Right renal pelvis (tissue), 4 donors: Measurements from ENCODE around the gene ACTL8. TPM values are rescaled to one million over a fixed set of nuclear protein-coding genes. Genes with fewer than 3 reads are reported as not detected.

ENCODE experiments used
- DNase-seq, 4 donors: peaks; one replicate each; pipeline ENCODE4 v3.0.0-alpha.2; 2013; ENCODE audit warnings: low read depth in 4 of 4, low spot score in 3 of 4, missing footprints in 1 of 4
- polyA plus RNA-seq, 4 donors: library from polyadenylated mRNA; unstranded; fragments of 120-200 nt; gene quantifications; one replicate each; pipeline ENCODE4 v1.2.1, GENCODE V29; 2013; ENCODE audit not compliant: insufficient read length in 4 of 4

The ACTL8 gene, protein sequence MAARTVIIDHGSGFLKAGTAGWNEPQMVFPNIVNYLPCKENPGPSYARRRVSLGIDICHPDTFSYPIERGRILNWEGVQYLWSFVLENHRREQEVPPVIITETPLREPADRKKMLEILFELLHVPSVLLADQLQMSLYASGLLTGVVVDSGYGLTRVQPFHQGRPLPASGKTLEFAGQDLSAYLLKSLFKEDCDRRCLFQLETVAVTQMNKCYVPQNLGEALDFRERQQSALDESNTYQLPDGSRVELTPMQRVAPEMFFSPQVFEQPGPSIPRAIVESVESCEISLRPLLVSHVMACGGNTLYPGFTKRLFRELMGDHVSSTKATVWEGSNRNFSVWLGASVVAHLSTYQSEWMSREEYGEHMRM
- polyA plus RNA-seq = not detected

DNA sequence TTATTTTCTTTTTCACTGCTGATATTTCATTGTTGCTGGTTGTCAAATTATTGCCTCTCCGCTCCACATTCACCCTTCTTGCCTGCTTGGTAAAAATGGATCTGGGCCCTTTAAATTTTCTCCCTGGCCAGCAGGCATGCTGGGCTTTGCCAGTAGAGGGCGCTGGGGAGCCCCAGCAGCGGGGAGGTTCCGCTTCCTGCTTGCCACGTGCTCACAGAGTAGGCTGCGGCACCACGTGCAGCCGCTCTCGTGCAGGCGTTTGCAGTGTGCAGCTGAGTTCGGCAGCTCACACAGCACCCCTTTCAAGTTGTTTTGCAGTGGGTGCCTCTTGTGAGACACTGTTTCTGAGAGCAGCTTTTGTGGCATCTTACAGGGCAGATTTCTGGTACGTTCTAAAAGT, at the start of gene ACTL8:
Gene ACTL8 (plus strand): TSS at position 214 of the 400 bp plus-strand sequence. CDS start 67,676 bp downstream, outside the sequence.
- DNase-seq = no peak

DNA sequence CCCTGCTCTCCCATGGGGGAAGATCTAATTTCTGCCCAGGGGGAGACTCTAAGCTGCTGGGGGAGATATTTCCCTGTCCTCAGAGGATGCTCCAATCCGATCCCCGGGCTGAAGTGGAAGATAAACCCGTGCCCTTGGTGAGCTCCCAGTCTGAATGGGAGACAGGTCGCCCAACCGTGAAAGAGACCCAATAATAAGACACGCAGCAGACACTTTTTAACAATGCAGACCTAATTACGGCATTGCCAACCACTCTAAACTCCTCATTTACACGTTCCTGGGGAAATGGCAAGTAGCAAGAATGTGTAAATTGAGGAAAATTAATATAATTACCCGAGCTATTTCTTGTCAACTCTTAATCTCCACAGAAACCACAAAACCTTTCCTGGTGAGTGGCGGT, 48.7 kb upstream of the ACTL8 start:
- DNase-seq = no peak

DNA sequence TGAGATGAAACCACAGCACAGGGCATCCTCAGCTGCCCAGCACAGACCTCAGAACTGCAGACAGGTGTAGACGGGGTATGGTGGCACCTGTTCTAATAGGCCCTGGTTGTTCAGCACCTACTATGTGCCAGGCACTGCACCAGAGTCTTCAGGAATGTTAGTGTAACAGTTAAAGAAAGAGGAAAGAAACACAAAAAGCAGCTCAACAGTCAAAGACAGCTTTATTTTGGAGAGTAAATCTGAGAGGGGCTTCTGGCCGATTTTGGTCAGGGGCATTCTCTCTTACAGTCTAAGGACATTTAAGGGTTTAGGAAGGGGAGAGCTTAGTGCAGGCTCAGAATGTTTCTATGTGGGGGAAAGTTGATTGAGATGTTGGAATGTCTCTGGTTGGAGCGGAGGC, 45.2 kb upstream of the ACTL8 start:
- no peak for DNase-seq

DNA sequence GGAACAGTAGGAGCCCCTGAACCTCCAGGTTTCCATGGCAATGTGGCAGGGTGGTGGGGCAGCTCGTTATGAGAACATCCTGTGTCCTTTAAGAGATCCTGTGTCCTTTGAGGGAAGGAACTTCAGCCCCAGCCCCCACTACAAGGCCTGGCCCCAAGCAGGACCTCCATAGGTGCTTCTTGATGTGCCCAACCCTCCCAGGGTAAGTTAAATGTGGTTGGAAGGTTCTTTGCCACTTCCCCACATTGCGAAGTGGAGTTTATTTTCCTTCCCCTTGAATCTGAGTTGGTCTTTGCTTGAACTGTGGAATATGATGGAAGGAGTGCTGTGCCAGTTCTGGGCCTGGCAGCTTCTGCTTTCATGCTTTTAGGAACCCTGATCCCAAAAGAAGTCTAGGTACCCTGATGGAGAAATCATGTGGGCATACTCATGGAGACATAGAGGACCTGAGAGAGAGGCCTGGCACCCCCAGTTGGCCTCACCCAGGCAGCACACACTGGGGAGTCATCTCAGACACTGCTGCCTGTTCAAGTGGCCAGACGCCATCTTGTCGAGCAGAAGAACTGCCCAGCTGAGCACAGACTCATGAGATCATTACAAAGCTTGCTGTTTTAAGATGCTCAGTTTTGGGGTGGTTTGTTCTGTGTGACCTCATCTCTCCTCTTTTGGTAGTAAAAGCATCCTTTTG, 44.1 kb upstream of the ACTL8 start:
- no peak for DNase-seq

DNA sequence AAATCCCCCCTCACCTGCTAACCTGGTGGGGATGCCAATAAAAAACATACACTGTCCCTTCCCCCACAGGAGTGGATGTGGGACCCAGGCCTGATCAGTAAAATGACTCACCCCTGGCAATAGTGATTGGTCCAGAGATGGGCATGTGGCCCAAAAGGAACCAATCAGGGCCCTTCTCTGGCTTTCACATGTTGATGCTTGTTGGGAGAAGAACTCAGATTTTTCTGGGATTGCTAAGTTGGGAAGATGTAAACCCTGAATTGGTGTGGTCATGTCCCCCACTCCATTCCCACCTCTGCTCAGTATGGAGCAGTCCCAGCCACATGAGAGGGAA, 43.6 kb upstream of the ACTL8 start:
- no peak for DNase-seq

DNA sequence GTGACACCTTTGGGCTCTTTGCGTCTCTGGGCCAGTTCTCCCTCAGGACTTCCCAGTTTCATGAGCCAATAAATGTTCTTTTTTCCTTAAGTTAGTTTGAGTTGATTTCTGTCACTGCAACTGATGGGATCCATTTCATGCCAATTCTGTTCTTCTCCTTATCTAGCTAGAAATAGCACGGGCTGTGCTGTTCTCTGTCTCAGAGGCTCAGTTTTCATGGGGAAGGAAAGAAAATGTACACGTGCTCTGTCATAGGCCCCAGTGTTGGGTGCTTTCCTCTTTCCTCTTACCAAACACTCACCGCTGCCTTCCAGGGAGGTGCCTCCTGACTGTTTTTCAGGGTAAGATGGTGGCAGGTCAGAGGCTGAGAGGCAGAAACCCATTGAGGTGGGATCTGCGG, 43.2 kb upstream of the ACTL8 start:
- no peak for DNase-seq

DNA sequence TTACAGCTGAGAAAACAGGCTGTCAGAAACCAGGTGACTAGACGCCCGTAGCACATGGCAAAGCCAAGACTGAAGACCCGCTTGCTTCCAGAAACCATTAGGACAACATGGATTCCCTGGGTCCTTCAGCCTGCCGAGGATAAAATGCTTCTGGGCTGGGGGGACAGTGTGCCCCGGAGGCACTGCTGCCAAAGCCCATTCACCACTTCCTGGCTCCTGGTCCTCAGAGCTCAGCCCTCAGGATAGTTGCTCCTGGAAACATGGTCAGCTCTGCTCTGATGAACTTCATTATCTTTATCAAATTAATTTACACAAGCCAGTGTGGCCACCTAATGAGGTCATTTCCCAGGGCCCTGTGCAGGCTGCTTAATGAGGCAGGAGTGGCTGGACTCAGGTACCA, 41.1 kb upstream of the ACTL8 start:
- no peak for DNase-seq

DNA sequence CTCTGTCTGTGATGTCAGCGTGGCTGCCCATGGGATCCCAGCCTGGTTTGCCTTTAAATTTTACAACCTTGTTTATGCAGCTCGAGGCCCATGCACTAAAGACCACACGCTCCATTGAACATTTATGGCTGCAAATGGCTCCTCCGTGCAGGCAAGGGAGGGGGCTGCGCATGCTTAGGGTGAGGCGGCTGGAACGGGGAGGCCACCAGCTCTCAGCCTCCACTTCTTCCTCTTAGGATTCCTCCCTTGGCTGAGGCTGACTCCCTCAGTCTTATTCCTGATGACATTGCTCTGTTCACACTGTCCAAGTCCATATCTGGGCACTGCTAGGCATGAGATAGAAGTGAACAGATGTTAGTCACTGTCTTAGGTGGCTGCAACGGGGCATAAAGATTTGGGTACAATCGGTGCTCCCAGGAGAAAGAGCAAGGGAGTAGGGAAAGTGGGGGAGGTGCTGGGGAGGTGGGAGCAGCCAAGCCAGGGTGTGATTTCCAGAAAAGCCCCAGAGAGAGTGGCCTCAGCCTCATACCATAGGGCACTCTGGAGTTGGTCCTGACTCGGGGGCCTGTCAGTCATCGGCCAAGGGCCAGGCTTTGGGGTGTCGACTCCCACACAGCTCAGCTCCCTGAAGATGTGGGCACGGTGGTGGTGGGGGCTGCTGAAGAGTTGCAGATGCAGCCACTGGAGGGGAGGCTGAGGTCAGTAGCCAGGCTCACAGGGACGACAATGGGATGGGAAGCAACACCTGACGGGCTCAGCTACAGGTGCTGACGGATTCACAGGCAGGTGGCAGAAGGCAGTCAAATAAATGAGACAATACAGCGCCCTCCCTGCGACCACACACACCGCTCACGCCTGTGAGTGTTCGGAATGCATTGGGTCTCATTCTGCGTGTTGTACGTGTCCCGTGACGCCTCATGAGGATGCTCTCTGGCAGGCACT, 37.3 kb upstream of the ACTL8 start:
- DNase-seq = peak; percentile 47 to 75 (median 60)

DNA sequence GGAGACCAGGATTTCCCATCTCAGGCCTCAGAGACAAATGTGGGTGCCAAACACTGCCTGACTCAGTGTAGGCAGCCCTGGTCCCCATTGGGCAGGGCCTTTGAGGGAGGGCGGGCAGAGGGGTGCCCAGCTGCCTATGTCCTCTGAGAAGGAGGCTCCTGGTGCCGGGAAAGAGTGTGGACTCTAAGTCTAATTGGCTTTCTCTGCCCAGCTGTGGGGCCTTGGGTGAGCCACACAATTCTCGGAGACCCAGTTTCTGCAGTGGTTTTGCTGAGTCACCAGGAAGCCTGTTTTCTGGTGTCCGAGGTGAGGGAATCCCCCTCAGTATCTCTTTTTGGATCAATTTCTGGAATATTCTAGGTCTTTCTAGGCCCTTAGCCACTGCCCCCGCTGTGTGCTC, 35.3 kb upstream of the ACTL8 start:
- no peak for DNase-seq

DNA sequence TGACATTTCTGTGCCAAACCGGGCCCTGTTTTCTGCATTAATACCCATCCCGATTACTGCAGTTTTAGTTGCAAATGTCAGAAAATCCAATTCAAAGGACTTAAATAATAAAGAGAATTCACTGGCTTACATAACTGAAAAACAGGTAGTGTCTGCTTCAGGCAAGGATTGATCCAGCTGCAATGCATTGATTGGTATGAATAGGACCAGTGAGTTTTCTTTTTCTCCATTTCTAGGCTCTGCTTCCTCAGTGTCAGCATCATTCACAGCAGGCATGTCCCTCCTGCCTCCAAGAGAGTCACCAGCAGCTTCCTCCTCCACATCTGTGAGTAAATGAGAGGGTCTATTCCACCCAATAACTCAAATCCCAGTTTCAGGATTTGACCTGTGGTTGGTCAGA, 33.7 kb upstream of the ACTL8 start:
- no peak for DNase-seq

DNA sequence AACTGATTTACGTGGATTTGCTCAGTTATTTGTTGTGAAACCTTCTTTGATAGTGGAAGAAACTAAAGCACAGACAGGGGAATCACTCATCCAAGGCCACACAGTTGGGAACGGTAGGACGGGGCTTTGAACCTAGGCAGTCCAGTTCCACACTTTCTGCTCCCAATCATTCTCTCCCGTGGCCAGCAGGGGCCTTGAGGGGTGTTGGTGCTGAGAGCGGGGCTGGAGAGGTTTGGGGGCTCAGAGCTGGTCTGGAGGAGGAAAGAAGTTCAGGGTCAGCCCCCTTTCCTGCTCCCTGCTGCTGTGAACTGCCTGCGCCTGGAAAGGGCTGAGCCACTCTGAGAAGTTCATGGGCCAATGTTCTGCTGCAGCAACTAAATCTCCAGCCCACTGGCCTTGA, 31.4 kb upstream of the ACTL8 start:
- no peak for DNase-seq

DNA sequence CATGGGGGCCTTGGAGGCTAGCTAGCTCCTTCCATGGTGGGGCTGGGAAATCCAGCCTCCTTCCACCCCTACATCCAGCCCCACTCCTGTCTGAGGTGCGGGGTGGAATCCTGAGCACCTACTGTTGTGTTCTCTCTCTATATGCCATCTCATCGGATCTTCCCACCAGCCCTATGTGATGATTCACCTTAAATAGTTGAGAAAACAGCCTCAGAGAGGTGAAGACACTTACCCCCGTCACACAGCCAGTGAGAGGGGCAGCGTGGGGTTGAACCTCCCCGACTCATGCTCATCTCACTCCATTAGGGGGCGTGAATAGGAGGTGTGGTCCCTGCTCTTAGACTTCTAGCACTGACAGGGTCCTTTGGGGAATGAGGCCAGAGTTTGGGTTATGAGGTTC, 31.0 kb upstream of the ACTL8 start:
- no peak for DNase-seq

DNA sequence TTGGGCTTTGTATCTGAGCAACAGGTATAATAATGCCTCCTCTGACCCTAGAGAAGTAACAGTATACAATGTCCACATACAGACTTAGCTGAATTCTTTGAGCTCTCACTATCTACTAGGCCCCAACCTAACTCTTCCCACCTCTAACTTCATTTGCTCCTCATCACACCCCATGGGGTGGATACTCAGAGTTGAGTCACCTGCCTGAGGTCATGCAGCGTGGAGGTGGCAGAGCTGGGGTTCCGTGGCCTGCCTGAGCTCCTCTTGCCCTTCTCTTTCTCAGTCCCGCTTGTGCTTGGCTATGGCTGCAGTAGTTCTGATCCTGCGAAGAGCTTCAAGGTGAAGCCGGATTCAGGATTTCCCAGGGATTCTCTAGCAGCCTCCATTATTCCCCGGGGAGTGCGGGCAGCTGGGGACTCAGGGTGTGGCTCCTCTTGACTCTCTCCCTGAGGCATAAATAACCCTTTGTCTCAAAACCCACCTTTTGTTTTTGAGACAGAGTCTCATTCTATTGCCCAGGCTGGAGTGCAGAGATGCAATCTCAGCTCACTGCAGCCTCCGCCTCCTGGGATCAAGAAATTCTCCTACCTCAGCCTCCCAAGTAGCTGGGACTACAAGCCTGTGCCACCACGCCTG, 29.9 kb upstream of the ACTL8 start:
- no peak for DNase-seq

DNA sequence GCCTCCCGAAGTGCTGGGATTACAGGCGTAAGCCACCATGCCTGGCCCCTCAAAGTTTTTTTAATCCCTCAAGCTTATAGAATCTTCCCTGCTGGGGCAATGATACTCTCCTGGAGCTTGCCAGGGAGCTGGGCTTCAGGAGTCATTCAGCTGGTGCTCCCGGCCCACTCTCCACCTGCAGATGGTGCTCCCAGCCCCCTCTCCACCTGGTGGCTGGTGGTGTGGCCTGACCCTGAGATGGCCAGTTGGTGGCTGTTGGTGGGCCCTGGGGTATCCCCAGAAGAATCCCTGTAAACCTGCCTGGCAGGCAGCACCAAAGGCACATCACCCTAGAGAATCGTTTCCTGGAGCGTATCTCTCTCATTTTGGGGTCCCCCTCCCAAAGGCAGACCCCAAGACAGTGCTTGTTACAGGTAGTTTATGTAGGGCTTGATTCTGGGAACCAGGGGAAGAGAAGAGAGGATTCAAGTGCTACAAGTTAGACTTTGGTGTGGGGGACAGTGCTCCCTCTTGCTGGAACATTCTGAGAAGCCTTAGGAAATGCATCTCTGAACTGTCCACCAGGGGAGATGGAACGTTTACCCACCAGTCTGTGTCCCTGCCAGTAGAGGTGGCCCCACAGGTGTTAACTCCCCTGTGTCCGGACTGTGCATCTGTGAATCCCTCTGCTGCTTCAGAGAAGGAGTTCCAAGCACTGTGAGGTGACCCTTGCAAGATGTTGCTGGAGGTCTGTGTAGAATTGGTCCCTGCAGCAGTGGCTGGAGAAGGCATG, 29.1 kb upstream of the ACTL8 start:
- DNase-seq = no peak

DNA sequence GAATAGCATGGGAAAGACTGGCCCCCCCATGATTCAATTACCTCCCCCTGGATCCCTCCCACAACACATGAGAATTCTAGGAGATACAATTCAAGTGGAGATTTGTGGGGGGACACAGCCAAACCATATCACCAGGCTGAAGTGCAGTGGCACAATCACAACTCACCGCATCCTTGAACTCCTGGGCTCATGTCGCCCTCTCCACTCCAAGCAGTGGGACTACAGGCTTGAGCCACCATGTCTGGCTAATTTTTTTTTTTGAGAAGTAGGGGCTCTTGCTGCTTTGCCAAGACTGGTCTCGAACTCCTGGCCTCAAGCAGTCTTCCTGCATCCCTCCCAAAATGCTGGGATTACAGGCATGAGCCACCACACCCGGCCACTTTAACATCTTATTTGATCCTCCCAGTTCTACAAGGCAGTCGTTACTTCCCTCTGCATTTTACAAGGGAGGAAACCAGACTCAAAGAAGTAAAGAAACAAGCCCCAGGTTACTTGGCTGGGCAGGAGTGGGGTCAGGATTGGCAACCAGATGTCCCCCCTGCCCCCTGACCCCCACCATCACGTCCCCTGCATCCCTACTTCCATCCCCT, 26.9 kb upstream of the ACTL8 start:
- DNase-seq = no peak

DNA sequence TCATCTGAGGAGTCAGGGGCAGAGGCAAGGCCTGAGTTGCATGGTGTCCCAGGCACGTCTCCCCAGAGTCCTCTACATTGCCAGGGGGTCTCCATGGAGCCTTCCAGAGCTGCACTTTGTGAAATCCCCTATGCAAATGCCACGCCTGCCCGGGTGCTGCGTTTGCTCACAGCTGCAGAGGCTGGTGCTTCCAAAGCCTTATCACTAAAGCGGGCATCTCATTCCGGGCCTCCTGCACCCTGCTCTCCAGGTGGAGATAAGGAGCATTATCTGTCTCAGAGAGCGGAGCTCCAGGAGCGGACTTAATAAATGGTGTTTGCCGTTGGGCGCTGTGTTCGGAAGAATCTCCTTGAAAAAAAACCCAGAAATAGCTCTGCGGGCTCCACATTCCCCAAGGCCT, 25.9 kb upstream of the ACTL8 start:
- no peak for DNase-seq

DNA sequence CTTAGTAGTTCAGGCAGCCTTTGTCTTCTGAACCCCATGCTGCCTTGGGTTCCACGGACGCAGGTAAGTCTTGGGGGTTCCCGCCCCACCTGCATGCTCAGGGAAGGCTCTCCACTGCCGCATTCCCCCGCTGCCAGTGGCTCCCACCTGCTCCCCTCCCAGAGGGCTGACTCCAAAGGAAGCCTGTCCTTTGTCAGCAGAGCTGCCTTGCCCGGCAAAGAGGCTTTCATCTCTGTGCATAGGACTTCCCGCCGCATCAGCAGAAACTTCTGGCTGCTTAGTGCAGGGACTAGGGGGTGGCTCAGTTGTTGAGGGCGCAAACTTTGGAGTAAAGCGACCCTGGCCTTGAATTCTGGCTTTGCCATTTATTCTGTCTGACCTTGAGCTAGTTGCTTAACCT, 25.2 kb upstream of the ACTL8 start:
- DNase-seq = no peak

DNA sequence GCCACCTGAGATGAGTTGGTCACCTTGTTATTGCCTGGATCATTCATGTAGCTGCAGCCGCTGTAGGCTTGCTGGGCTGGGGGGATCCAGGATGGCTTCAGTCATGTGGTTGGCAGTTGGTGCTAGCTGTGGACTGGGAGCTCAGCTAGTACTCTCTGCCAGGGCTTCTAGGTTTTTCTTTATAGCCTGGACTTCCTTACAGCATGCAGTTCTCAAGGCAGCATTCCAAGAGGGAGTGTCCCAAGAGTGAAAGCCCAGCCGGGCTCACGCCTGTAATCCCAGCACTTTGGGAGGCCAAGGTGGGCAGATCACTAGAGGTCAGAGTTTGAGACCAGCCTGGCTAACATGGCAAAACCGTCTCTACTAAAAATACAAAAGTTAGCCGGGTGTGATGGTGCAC, 23.7 kb upstream of the ACTL8 start:
- no peak for DNase-seq

DNA sequence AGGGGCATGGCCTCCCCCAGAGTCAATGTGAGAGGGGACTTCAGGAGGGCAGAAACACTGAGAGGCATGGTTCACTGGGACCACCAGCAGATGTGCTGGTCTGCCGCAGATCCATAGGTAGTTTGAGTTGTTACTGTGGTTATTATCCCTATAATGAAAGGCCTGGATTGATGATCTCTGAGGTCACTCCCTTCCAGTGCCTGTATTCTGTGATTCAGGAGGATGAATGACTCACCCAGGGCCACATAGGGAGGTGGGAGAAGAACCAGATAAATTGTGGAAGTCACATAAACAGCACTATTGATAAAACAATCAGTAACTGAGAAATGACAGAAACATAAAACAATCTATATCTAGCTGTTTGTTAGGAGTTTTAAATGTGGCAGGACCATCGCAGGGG, 22.7 kb upstream of the ACTL8 start:
- no peak for DNase-seq

DNA sequence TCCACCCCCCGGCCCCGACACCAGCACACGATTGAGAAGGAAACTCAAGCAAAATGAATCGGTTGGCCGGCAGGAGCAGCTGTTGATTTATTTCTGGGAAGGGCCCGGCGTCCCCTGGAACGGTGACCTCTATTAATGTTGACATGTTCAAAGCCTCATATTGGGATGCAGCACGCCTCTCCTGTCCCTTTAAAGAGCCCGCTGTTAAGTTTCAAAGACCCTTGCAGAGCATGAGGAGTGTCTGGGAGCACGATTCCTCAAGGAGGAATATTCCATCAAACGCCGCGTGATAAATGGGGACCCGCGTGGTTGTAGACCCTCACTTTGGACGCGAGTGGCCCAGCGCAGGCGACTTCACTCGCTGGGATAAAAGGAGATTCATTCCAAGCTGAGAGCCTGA, 21.5 kb upstream of the ACTL8 start:
- DNase-seq = no peak
